PC-9 (cell line): Measurements from ENCODE around the gene B3GAT2. TPM values are rescaled to one million over a fixed set of nuclear protein-coding genes. Genes with fewer than 3 reads are reported as not detected.

Source experiments
- BruUV-seq: library from RNA; stranded (reverse); fragments of 400-500 nt; replicated peaks from 2 replicates; lab custom pipeline; 2021; lab: Mats Ljungman, UMichigan
- CTCF ChIA-PET: fragments of 300-600 bp; sonication (Branson Sonifier 250); formaldehyde crosslinking; loops from one replicate; lab custom pipeline; 2022; ENCODE audit warnings: antibody characterized with exemption; lab: Charles Lee
- POLR2A ChIA-PET: fragments of 300-600 bp; sonication (Branson Sonifier 250); formaldehyde crosslinking; loops from one replicate; lab custom pipeline; 2022; ENCODE audit warnings: antibody characterized with exemption; ENCODE audit not compliant: unreplicated experiment; lab: Charles Lee
- DNase-seq, 2 experiments: peaks; one replicate each; pipeline versions ENCODE4 v3.0.0 to v3.0.0-alpha.2; 2015 to 2022; ENCODE audit warnings: mixed read lengths in 1 of 2
- H2AFZ ChIP-seq: fragments of 200-600 bp; sonication (generic); 2 replicates; pipeline ENCODE4 v1.8.1; 2017; ENCODE audit warnings: antibody characterized with exemption
- H3F3A ChIP-seq: fragments of 200-600 bp; sonication (generic); 2 replicates; pipeline ENCODE4 v1.8.1; 2017; ENCODE audit warnings: antibody characterized with exemption, mild to moderate bottlenecking, low read depth; ENCODE audit not compliant: insufficient read depth
- H3K27ac ChIP-seq: fragments of 200-600 bp; sonication (generic); 2 replicates; pipeline ENCODE4 v1.6.1; 2016; ENCODE audit warnings: mixed run types
- H3K27me3 ChIP-seq: fragments of 200-600 bp; sonication (generic); 2 replicates; pipeline ENCODE4 v1.6.1; 2016; ENCODE audit warnings: low read depth, mixed run types; ENCODE audit not compliant: insufficient read depth
- H3K36me3 ChIP-seq: fragments of 200-600 bp; sonication (generic); 2 replicates; pipeline ENCODE4 v1.6.1; 2016; ENCODE audit warnings: low read depth, mixed run types
- H3K4me1 ChIP-seq: fragments of 200-600 bp; sonication (generic); replicated peaks from 2 replicates; pipeline ENCODE4 v1.6.1; 2016; ENCODE audit warnings: mixed run types; ENCODE audit not compliant: insufficient read depth
- H3K4me2 ChIP-seq: fragments of 200-600 bp; sonication (generic); 2 replicates; pipeline ENCODE4 v1.6.1; 2017; ENCODE audit warnings: mixed run types
- H3K4me3 ChIP-seq: fragments of 200-600 bp; sonication (generic); 2 replicates; pipeline ENCODE4 v1.6.1; 2016; ENCODE audit warnings: mixed run types
- H3K79me2 ChIP-seq: fragments of 200-600 bp; sonication (generic); 2 replicates; pipeline ENCODE4 v1.6.1; 2017; ENCODE audit warnings: low read depth, mixed run types
- H3K9me2 ChIP-seq: fragments of 200-600 bp; sonication (generic); 2 replicates; pipeline ENCODE4 v1.8.1; 2017; ENCODE audit warnings: mild to moderate bottlenecking; ENCODE audit not compliant: insufficient read depth
- H3K9me3 ChIP-seq: fragments of 200-600 bp; sonication (generic); 2 replicates; pipeline ENCODE4 v1.8.1; 2016; ENCODE audit warnings: low read depth; ENCODE audit not compliant: insufficient read depth
- H4K20me1 ChIP-seq: fragments of 200-600 bp; sonication (generic); 2 replicates; pipeline ENCODE4 v1.8.1; 2017; ENCODE audit not compliant: insufficient read depth
- CTCF ChIP-seq: fragments of 200-600 bp; sonication (generic); conservative IDR thresholded peaks from 2 replicates; pipeline ENCODE4 v1.6.1; 2017; ENCODE audit warnings: mixed run types, antibody characterized with exemption, mild to moderate bottlenecking, moderate library complexity
- EZH2 ChIP-seq: fragments of 200-600 bp; sonication (generic); IDR thresholded peaks from 2 replicates; pipeline ENCODE4 v1.8.0; 2017; ENCODE audit warnings: antibody characterized with exemption, low read depth
- intact Hi-C: fragments of 100-400 bp; cut with micrococcal nuclease; formaldehyde crosslinking; loops from one replicate; pipeline ENCODE4 v1.10.0; 2022; ENCODE audit not compliant: unreplicated experiment
- total RNA-seq: library from RNA; stranded (reverse); gene quantifications from 2 replicates; pipeline ENCODE4 v1.2.3, GENCODE V29; 2021

The B3GAT2 gene
- total RNA-seq, 1 experiment from 2014 or later: not detected

GRCh38 chr6:70973604-70974003 is 16.7 kb upstream of the B3GAT2 start:
- H4K20me1 ChIP-seq: no peaks in the 10 kb centered on the region
- POLR2A ChIA-PET: interaction anchor here (0.5 to 0.7 kb wide), 2 partner anchors 32 to 570 kb away, joined by 4 to 7 read pairs; no protein-coding TSS in a partner anchor
- intact Hi-C loops: no loop called here
- no peak overlapping the region for H3K4me3 ChIP-seq
- no peak overlapping the region for H2AFZ ChIP-seq
- H3K36me3 ChIP-seq: no peaks in the 10 kb centered on the region
- no peaks in the 10 kb centered on the region for H3F3A ChIP-seq
- 0 out of 2 replicates have a peak, but pooled peaks cover 7% of the 10 kb centered on the region for H3K27me3 ChIP-seq
- no peak overlapping the region for H3K27ac ChIP-seq
- no TSS peak for BruUV-seq
- H3K4me2 ChIP-seq: no peak overlapping the region
- no peaks in the 10 kb centered on the region for H3K79me2 ChIP-seq
- TF ChIP-seq CTCF (no peak), EZH2 (no peak)
- no peaks in the 10 kb centered on the region for H3K9me2 ChIP-seq
- CTCF ChIA-PET: no interaction called here
- no peaks in the 10 kb centered on the region for H3K4me1 ChIP-seq
- no peak for DNase-seq
- no peaks in the 10 kb centered on the region for H3K9me3 ChIP-seq

GRCh38 chr6:70967049-70967448 is 10.2 kb upstream of the B3GAT2 start:
- no peak overlapping the region for H3K27ac ChIP-seq
- H3K79me2 ChIP-seq: no peaks in the 10 kb centered on the region
- H3K27me3 ChIP-seq: no peaks in the 10 kb centered on the region
- H3K4me3 ChIP-seq: no peak overlapping the region
- intact Hi-C loops: no loop called here
- no peak for DNase-seq
- H3K9me2 ChIP-seq: no peaks in the 10 kb centered on the region
- H3K4me1 ChIP-seq: no peaks in the 10 kb centered on the region
- H3F3A ChIP-seq: no peaks in the 10 kb centered on the region
- no peaks in the 10 kb centered on the region for H3K9me3 ChIP-seq
- no TSS peak for BruUV-seq
- H3K4me2 ChIP-seq: no peak overlapping the region
- ChIA-PET POLR2A (no interaction called here), CTCF (no interaction called here)
- no peaks in the 10 kb centered on the region for H3K36me3 ChIP-seq
- no peaks in the 10 kb centered on the region for H4K20me1 ChIP-seq
- TF ChIP-seq CTCF: no peak
- H2AFZ ChIP-seq: no peak overlapping the region

GRCh38 chr6:70957284-70957617 is 391 bp upstream of the B3GAT2 start:
- ChIA-PET CTCF (no interaction called here), POLR2A (no interaction called here)
- Histone ChIP-seq H3K27ac (no peak overlapping the region), H3K4me2 (no peak overlapping the region), H2AFZ (no peak overlapping the region), H3K79me2 (no peaks in the 10 kb centered on the region), H4K20me1 (no peaks in the 10 kb centered on the region), H3K36me3 (no peaks in the 10 kb centered on the region), H3K4me3 (no peak overlapping the region), H3K9me2 (no peaks in the 10 kb centered on the region; the same call in 1 of the 2 replicates), H3K27me3 (peaks cover 12% of the 10 kb centered on the region), H3K9me3 (no peaks in the 10 kb centered on the region), H3K4me1 (no peaks in the 10 kb centered on the region), H3F3A (no peaks in the 10 kb centered on the region)
- intact Hi-C loops: loop anchor here (5.0 to 10.0 kb wide), 3 partner anchors 435 to 732 kb away; no protein-coding TSS in a partner anchor
- DNase-seq: no peak
- BruUV-seq: no TSS peak
- no peak for TF ChIP-seq CTCF
- no peak for TF ChIP-seq EZH2
